DMS 273 (cell line): Measurements from ENCODE around the gene POC1A.
A peak's percentile ranks its signal among the peaks of the same experiment; 100 is the strongest.

ENCODE experiments used
- DNase-seq: peaks from one replicate; lab custom pipeline; 2025; ENCODE audit not compliant: unreplicated experiment; lab: John Stamatoyannopoulos, UW

The POC1A gene

DNA sequence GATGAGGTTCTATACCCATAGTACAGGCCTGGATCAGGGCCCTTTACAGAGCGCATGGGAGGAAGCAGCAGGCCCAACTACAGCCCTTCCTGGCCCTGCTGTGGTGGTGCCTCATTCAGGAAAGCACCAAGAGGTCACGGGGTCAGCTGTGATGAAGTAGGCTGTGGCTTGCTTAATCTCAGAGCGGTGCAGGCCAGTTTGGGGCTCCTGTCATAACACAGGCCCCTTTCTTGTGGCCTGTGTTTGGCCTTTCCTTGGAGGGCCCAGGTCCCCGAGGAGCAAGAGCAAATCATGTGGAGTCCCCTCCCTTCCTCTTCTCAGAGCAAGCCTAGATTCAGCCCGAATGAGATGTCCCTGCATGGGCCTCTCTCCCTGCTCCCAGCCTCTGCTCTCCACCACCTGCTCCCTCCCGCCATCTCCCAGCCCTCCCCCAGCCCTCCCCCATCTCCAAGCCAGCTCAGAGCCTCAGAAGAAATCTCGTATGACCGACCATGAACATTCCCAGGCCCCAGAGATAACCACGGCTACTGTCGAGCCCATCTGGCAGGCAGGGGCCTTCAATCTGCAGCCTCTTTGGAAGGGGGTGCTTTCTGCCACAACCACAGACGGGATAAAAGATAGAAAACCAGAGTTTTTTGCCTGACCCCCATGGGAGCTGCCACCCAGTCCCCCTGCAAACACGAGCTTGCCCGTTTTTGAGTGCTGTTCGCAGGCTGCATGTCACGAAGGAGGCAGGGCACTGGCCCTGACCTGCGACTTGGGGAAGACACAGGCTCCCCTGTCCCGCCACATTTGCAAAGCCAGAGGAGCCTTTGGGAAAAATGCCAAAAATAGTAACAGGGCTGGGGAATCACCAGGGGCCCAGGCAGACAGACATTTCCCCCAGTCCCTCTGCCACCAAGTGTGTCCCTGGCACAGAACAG lies 65.5 kb downstream of the POC1A start:
- peak; percentile 44 for DNase-seq

- DNase-seq: no peak
Measured at GRCh38 chr3:52087731-52088130, 66.5 kb downstream of the POC1A start.

GRCh38 chr3:52086976-52087663 lies 67.1 kb downstream of the POC1A start:
- DNase-seq: no peak

DNA sequence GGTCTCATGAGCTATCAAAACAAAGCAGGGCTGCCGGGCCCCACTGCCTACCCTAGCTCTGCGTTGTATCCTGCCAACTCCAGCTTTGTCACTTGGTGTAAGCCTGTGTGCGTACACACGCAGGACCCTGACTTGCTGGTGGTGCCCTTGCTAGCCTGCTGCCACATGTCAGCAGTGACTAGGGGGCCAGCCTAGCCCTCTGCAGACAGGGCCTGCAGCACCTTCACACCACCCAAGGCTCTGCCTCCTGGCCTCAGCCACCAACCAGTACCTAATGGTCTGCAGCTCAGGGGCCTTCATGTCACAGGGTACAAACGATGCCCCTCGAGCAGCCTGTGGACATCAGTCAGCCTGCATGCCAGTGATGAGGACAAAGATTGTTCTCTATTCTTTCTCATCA lies 67.8 kb downstream of the POC1A start:
- DNase-seq: no peak

- no peak for DNase-seq
Measured at GRCh38 chr3:52085681-52086282, 68.4 kb downstream of the POC1A start.

- DNase-seq: peak; percentile 8
Measured at GRCh38 chr3:52084954-52085680, 69.1 kb downstream of the POC1A start.

GRCh38 chr3:52084216-52084945 lies 69.8 kb downstream of the POC1A start:
- no peak for DNase-seq

DNA sequence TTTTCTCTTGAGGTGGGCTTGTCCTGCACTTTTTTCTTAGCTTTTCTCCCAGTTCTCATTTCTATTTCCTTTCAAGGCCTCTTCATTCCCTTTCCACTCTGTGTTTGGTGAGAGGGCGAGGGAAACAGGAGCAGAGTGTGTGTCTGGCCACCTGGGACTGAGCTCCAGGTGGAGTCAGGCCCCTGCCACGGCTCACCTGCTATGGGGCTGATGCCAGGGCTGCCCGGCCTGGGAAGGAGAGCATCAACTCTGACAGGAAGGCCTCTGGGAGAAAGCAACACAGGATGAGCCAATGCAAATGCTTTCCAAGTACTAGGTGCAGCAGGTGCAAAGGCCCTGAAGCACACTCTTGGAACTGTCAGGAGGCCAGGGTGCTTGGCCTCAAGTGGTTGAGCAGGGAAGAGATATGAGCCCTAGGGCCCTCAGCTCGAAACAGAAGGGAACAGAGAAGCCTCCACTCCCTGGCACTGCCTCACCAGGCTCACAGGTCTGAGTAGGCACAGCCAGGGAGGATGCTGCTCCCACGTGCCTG lies 70.6 kb downstream of the POC1A start:
- DNase-seq: no peak

DNA sequence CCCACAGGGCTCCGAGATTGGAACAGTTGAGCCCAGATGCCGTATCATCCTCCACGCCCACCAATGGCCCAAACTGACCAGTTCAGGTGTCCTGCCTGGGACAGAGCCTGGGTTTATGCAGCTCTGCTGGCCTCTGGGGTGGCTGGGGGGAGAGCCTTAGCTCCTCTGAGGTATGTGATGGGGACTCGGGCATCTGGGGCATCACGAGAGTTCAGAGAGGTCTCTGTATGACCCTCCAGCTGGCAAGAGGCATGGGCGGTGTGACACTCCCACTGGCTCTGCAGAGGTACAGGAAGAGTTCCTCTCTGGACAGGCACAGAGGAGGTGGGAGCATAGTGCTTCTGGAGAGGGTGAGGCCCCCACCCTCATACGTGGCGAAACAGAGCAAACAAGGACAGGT lies 71.3 kb downstream of the POC1A start:
- DNase-seq: no peak

DNA sequence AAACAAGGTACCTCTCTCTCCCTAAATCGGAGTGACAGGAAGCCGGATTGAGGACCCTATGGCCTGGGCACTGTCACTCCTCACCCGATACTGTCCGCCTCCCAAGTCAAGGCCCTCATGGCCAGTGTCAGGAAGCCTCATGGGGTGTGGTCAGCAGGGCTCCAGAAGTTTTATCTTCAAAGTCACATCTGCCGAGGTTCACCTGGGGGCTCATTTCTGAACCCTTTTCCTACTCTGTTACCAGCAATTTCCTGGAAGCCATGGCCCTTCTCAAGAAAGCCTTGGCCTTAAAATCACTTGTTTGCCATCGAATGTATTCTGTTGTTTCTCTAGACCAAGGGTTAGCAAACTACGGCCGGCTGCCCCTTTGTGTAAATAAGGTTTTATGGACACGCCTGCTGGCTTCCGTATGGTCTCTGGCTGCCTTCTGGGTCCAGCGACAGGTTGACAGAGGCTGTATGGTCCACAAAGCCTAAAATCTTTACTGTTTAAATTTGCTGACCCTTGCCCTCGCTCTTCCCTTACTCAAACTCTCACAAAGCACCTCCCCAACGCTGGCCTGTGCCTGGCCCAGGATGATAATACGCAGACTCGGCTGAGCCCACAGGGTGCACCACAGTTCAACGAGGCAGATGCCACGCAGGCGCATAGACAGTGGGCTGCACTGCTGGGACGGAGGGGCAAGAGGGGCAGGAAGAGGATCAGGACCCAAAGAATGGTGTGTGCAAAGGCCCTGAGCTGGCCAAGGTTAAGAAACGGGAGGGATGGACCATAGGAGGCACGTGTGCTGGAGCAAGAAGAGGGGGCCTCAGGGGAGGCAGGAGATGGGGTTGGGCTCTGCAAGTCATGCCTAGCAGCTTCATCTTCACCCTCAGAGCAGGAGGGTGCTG lies 73.1 kb downstream of the POC1A start:
- DNase-seq: no peak

DNA sequence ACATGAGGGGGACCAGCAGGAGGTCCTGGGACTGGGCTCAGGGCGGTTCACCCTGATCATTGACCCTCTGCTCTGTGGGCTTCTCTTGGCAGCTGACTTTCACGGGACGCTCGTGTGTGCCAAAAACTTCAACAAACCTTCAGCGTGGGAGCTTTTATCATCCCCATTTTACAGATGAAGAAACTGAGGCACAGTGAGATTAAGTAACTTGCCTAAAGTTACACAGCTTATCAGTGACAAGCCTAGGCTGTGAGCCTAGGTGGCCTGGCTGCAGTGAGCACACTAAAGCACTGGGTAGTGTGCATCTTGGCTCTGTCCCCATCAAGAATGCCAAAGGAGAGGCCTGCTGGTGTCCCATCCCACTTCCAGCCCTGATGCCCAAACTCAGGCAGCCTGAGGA lies 74.3 kb downstream of the POC1A start:
- DNase-seq: no peak

DNA sequence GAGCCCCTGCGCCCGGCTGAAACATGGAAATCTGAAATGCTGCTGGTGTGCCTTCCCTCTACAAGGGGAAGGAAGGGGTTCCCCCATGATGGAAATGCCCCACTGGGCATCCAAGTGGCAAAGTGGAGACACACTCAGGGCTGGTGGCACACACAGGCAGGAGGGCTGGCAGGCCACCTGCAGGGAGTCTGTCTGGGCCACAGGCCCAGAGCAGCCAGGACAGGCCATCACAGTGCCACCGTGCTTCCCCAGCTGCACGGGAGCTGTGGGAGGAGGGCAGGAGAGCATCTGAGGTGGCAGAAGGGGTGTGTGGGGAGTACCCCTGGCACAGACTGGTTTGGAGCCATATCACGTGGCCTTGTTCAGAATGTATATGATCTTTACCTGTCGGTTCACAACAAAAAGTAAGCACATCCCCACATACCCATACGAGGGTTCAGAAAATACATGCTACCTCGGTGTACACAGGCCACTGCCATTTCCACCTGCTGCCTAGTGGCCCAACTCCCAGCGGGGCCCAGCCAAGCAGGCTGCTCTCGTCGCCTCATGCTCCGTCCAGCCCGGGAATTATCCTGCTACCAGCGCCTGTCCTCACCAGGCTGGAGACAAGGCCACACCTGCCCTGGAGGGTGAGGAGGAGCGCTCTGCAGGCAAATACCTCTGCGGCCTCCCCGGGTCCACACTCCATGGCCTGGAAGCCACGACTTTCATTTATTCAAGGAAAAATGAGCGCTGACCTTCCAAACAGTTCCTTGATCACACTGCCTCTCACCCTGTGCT lies 75.3 kb downstream of the POC1A start:
- DNase-seq: no peak

DNA sequence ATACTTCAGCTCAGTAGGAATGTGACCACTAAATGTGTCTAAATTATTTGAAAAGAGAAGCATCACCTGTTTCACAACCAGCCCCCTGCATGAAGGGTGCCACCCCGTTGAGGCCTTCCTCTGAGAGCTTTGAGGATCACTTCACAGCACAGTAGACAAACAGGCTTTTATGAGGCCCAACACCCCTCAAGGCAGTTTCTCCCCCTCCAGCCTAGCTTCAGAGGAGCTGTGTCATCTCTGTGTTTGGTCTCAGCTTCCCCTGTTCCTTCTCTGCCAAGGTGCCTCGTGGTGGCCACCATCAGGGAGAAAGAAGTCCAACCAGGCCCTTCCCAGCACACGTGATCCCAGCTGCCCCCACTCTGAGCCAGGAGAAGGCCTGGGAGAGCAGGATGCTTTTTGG lies 76.3 kb downstream of the POC1A start:
- DNase-seq: no peak

DNA sequence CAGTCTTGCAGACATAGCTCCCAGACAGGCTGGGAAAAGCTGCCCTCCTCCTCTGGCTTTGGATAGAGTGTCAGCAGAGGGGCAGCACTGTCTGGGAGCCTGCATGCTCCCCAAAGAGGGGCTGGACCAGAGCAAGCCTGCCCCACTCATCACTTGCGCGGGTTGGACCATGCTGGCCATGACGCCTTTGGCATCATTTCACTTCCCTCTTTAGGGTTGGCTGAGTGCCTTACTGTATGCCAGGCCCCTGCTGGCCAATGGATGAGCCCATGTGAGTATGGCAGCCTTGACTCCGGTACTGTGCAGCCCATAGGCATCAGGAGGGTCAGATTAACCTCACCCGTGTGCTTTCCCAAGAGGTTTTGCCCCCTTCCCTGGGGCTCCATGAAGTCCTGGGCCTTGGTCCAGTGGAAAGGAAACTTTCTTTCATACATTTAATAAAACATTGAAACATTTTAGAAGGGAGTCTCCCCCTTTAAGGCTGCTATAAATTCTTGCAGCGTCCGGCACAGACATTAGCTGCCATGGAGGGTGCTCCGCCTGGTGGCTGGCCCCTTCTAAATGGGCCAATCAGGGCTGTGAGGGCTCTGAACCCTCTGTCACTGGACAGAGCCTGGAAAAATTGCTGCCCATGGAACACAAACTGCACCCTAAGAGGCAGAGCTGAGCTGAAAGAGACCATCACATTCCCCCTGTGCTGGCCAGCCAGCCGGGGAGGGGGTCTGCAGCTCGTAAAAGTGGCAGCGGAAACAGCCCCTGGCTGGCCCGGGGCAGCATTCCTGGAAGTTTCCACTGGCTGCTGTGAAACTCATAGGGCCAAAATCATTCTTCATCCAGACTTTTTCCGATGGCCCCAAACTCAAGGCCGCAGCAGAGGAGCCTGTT lies 77.1 kb downstream of the POC1A start:
- DNase-seq: no peak

DNA sequence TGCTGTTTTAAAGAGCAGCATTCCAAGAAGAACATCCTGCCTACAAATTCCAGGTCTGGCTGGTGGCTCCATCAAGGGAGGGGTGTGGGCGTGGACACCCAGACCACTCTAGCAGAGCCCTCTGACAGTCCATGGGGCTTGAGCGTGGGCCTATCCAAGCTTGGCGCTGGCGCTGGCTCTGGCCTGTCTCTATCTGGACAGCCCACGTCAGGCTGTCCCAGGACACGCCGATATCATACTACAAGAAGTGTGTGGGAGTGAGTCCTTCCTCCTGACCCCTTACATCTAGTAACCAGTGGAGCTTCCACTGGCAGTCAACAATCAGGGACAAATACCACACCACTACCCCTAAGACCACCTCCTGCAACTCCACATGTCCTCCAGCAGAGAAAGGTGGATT lies 80.7 kb downstream of the POC1A start:
- DNase-seq: no peak

- no peak for DNase-seq
Measured at GRCh38 chr3:52072471-52072870, 81.8 kb downstream of the POC1A start.

DNA sequence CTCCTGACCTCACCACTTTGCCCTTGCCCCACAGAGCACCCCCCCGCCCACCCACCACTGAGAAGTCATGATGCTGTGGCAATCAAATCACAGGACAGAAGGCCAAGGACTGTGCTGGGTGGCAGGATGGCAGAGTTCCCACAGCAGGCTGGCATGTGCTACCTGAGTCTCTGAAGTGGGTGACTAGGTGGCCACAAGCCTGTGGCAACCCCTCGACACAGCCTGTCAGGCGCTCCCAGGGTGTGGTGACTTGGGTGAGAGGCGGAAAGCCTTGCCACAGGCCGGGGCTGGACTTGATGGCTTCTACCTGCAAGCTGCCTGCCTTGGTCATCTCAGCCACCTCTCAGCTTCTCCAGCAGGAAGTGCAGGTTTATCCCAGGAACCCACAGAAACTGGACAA lies 82.2 kb downstream of the POC1A start:
- DNase-seq: no peak
